Activated effector memory CD4-positive, alpha-beta T cell treated with anti-CD3 and anti-CD28 coated beads, Interleukin-2, amount 50 U/mL, for 16 hours (primary cell): Measurements from ENCODE around the gene CKMT2.
"Not testable (repeated sequence)": the region's sequence is repeated elsewhere in the genome, so short reads cannot be mapped to it uniquely, and the experiment has no call there.

Experiments used
- DNase-seq: peaks from one replicate; pipeline ENCODE4 v3.0.0-alpha.2; 2020

The CKMT2 gene

GRCh38 chr5:81253875-81254274 lies 20.8 kb downstream of the CKMT2 start:
- DNase-seq: no peak

- DNase-seq: no peak
Measured at GRCh38 chr5:81254886-81255559, 21.9 kb downstream of the CKMT2 start.

- no peak for DNase-seq
Measured at GRCh38 chr5:81256766-81257165, 23.6 kb downstream of the CKMT2 start.

GRCh38 chr5:81262796-81263195 lies 29.7 kb downstream of the CKMT2 start:
- not testable (repeated sequence) for DNase-seq

GRCh38 chr5:81265101-81265500 lies 32.0 kb downstream of the CKMT2 start:
- no peak for DNase-seq

- no peak for DNase-seq
Measured at GRCh38 chr5:81268521-81269196, 35.5 kb downstream of the CKMT2 start.

GRCh38 chr5:81269751-81270393 lies 36.8 kb downstream of the CKMT2 start:
- DNase-seq: no peak

- DNase-seq: not testable (repeated sequence)
Measured at GRCh38 chr5:81270394-81271027, 37.4 kb downstream of the CKMT2 start.

GRCh38 chr5:81283976-81284375 lies 50.9 kb downstream of the CKMT2 start:
- DNase-seq: no peak

GRCh38 chr5:81286059-81286617 lies 53.0 kb downstream of the CKMT2 start:
- DNase-seq: no peak

GRCh38 chr5:81288021-81288433 lies 54.9 kb downstream of the CKMT2 start:
- no peak for DNase-seq

- no peak for DNase-seq
Measured at GRCh38 chr5:81290146-81290545, 57.0 kb downstream of the CKMT2 start.

GRCh38 chr5:81292130-81292529 lies 59.0 kb downstream of the CKMT2 start:
- no peak for DNase-seq

GRCh38 chr5:81294021-81294420 lies 60.9 kb downstream of the CKMT2 start:
- not testable (repeated sequence) for DNase-seq

- no peak for DNase-seq
Measured at GRCh38 chr5:81297531-81297930, 64.4 kb downstream of the CKMT2 start.

GRCh38 chr5:81300921-81301270 lies 67.8 kb downstream of the CKMT2 start:
- DNase-seq: no peak

GRCh38 chr5:81301271-81302015 lies 68.3 kb downstream of the CKMT2 start, which contains the start of gene ZCCHC9:
Gene ZCCHC9 (plus strand): TSS chr5:81301587. CDS start chr5:81304758, 3,171 bp downstream.
- DNase-seq: peak; percentile 97

GRCh38 chr5:81302596-81302995 lies 69.5 kb downstream of the CKMT2 start:
- no peak for DNase-seq

- DNase-seq: no peak
Measured at GRCh38 chr5:81303563-81303962, 70.4 kb downstream of the CKMT2 start.

GRCh38 chr5:81305785-81306184 lies 72.7 kb downstream of the CKMT2 start:
- DNase-seq: no peak

- DNase-seq: no peak
Measured at GRCh38 chr5:81308836-81309235, 75.7 kb downstream of the CKMT2 start.

GRCh38 chr5:81310402-81311063 lies 77.4 kb downstream of the CKMT2 start:
- no peak for DNase-seq
